Measurements from ENCODE around the gene RNF225. TPM values are rescaled to one million over a fixed set of nuclear protein-coding genes. Genes with fewer than 3 reads are reported as not detected.
A peak's percentile ranks its signal among the peaks of the same experiment; 100 is the strongest.

The RNF225 gene
- total and polyA plus RNA-seq, 10 of the 15 experiments (the other 5 are each of a cell fraction or from before 2014, with no cell fraction given): 0.27 to 0.28 TPM; not detected in 8

GRCh38 chr19:58386576-58387337, 8.7 kb upstream of the RNF225 start, which contains the start of gene RPS5 (continued):
- TF ChIP-seq SIX5 (IDR thresholded peaks at IDR 0.05; ENCODE audit: low read depth, low read length, severe bottlenecking): peak; percentile 59
- peak; percentile 76 for TF ChIP-seq CHD2 (IDR thresholded peaks at IDR 0.05; ENCODE audit: borderline replicate concordance, low read depth, low read length)
- TF ChIP-seq, protein P1, sequence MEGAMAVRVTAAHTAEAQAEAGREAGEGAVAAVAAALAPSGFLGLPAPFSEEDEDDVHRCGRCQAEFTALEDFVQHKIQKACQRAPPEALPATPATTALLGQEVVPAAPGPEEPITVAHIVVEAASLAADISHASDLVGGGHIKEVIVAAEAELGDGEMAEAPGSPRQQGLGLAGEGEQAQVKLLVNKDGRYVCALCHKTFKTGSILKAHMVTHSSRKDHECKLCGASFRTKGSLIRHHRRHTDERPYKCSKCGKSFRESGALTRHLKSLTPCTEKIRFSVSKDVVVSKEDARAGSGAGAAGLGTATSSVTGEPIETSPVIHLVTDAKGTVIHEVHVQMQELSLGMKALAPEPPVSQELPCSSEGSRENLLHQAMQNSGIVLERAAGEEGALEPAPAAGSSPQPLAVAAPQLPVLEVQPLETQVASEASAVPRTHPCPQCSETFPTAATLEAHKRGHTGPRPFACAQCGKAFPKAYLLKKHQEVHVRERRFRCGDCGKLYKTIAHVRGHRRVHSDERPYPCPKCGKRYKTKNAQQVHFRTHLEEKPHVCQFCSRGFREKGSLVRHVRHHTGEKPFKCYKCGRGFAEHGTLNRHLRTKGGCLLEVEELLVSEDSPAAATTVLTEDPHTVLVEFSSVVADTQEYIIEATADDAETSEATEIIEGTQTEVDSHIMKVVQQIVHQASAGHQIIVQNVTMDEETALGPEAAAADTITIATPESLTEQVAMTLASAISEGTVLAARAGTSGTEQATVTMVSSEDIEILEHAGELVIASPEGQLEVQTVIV (IDR thresholded peaks at IDR 0.05; ENCODE audit: borderline replicate concordance, partially characterized antibody): peak; percentile 53
- no peak for TF ChIP-seq RBBP5 (conservative IDR thresholded peaks at IDR 0.05)
- peak; percentile 64; the same call in 1 of the 2 replicates for TF ChIP-seq YY1 (IDR thresholded peaks at IDR 0.05; ENCODE audit: low read depth, low read length)
- peak; percentile 85 for TF ChIP-seq SP1 (IDR thresholded peaks at IDR 0.05; ENCODE audit: low read depth, low read length)
- TF ChIP-seq SUZ12 (IDR thresholded peaks at IDR 0.05; ENCODE audit: unreplicated experiment): no peak
- peak; percentile 96 for TF ChIP-seq TAF1 (IDR thresholded peaks at IDR 0.05; ENCODE audit: borderline replicate concordance, low read depth, low read length)
- peak; percentile 89 for TF ChIP-seq LARP7 (IDR thresholded peaks at IDR 0.05)
- TF ChIP-seq IKZF1 (conservative IDR thresholded peaks at IDR 0.05): peak; percentile 90
- TF ChIP-seq, protein P2, sequence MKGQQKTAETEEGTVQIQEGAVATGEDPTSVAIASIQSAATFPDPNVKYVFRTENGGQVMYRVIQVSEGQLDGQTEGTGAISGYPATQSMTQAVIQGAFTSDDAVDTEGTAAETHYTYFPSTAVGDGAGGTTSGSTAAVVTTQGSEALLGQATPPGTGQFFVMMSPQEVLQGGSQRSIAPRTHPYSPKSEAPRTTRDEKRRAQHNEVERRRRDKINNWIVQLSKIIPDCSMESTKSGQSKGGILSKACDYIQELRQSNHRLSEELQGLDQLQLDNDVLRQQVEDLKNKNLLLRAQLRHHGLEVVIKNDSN (IDR thresholded peaks at IDR 0.05; ENCODE audit: borderline replicate concordance, extremely low read length, insufficient read depth, low read depth, low read length): peak; percentile 15
- TF ChIP-seq BCL3 (IDR thresholded peaks at IDR 0.05; ENCODE audit: borderline replicate concordance, insufficient read depth, low read depth, low read length, poor library complexity, severe bottlenecking): peak; percentile 46
- peak; percentile 92 for TF ChIP-seq MAX (IDR thresholded peaks at IDR 0.05; ENCODE audit: low read depth, low read length)
- TF ChIP-seq NKRF (conservative IDR thresholded peaks at IDR 0.05): peak; percentile 63
- TF ChIP-seq ZSCAN29 (IDR thresholded peaks at IDR 0.05): peak; percentile 61; the same call in 1 of the 2 replicates
- no peak; the same call in 1 of the 2 replicates for TF ChIP-seq HDGF (IDR thresholded peaks at IDR 0.05)
- no peak for TF ChIP-seq RELA (IDR thresholded peaks at IDR 0.05; ENCODE audit: borderline replicate concordance, partially characterized antibody)
- TF ChIP-seq POLR2AphosphoS5 (IDR thresholded peaks at IDR 0.05; ENCODE audit: low read length): peak; percentile 99
- TF ChIP-seq CREB1 (IDR thresholded peaks at IDR 0.05; ENCODE audit: low read depth): peak; percentile 93
- peak; percentile 76 for TF ChIP-seq PKNOX1 (IDR thresholded peaks at IDR 0.05)
